Testis (tissue), 5 donors: Measurements from ENCODE around the gene GYPB. TPM values are rescaled to one million over a fixed set of nuclear protein-coding genes. Genes with fewer than 3 reads are reported as not detected.
"Not testable (repeated sequence)": the region's sequence is repeated elsewhere in the genome, so short reads cannot be mapped to it uniquely, and the experiment has no call there.

Source experiments
- DNase-seq: peaks from one replicate; pipeline ENCODE4 v3.0.0-alpha.2; 2019
- H3K27ac ChIP-seq, 2 donors: fragments of 200-600 bp; sonication (generic); one replicate each; pipeline ENCODE4 v1.5.1; 2019
- H3K27me3 ChIP-seq: fragments of 200-600 bp; sonication (generic); one replicate; pipeline ENCODE4 v1.5.1; 2019
- H3K36me3 ChIP-seq: fragments of 200-600 bp; sonication (generic); one replicate; pipeline ENCODE4 v1.5.1; 2017; ENCODE audit warnings: low read depth; ENCODE audit errors: missing control alignments
- H3K4me1 ChIP-seq: fragments of 200-600 bp; sonication (generic); one replicate; pipeline ENCODE4 v1.5.1; 2019
- H3K4me3 ChIP-seq, 2 donors: fragments of 200-600 bp; sonication (generic); one replicate each; pipeline ENCODE4 v1.5.1; 2017 to 2019
- H3K9me3 ChIP-seq: fragments of 200-600 bp; sonication (generic); one replicate; pipeline ENCODE4 v1.5.1; 2017
- POLR2A ChIP-seq: fragments of 450-650 bp; IDR thresholded peaks from one replicate; pipeline ENCODE4 v1.6.1; 2017; ENCODE audit warnings: antibody characterized with exemption, mild to moderate bottlenecking, moderate library complexity
- WGBS, 2 donors: methylation state at CpG; one replicate each; pipeline ENCODE4 v1.1.5; 2018; 5-methylcytosine and 5-hydroxymethylcytosine counted together
- intact Hi-C: fragments of 100-400 bp; cut with DNase I; formaldehyde crosslinking; loops from one replicate; pipeline ENCODE4 v1.15.1; 2023; ENCODE audit warnings: low total_unique reads
- long read RNA-seq, 2 donors: transcript quantifications; one replicate each; lab custom pipeline, GENCODE V29; 2026
- polyA plus RNA-seq: library from polyadenylated mRNA; stranded (reverse); fragments of 350-450 nt; fragmentation: Illumina TruSeq; extraction: RNeasy Lipid Tissue Mini Kit (QIAGEN cat#74804); gene quantifications from one replicate; pipeline ENCODE4 v1.2.3, GENCODE V29; 2014; ENCODE audit warnings: low read depth, low replicate concordance; ENCODE audit not compliant: insufficient read depth
- total RNA-seq, 2 donors: library from RNA; depleted of rRNA; stranded (reverse); fragments of >200 nt; gene quantifications; one replicate each; pipeline ENCODE4 v1.2.3, GENCODE V29; 2016
- TF ChIP-seq, protein P1 (sequence below), 3 experiments: fragments of 450-650 bp in 2 of 3; fragments of 200-600 bp in 1 of 3; sonication (generic) in 1 of 3; IDR thresholded peaks; one replicate each; pipeline ENCODE4 v1.5.1; 2016 to 2019; ENCODE audit warnings: antibody characterized with exemption in 3 of 3, mild to moderate bottlenecking in 2 of 3, moderate library complexity in 1 of 3

Gene GYPB
- not detected for total RNA-seq
- polyA plus RNA-seq: not detected
- long read RNA-seq, donor 1, partial matches to known transcripts: 0 of 1 reads
- long read RNA-seq, donor 1, other reads (novel, unspliced or antisense): 0 of 1 reads
- long read RNA-seq, donor 2, partial matches to known transcripts: 0 of 1 reads
- long read RNA-seq, donor 2, other reads (novel, unspliced or antisense): 0 of 1 reads

DNA sequence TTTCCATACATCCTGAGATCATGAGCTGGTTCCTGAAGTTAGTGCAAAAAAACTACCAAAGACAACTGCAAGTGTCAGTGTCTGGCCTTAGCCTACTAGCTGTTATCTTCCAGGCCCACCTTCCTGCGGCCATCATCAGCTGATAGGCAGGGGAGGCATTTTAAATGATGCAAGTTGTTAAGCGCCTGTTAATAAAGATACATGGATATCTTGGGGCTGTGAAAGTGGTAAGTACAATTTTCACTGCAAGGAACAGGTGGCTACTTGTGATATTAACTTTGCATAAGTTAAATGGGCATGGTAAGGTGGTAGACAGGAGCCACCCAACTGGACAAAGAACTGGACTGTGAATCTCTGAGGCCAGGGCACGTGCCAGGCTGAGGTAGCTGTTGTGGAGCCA, at the start of gene GYPB:
GYPB (minus strand) TSS at position 104 of the 400 bp plus-strand sequence; CDS start at position 11, 93 bp downstream.
- DNase-seq, intact Hi-C loops, H3K27me3 ChIP-seq, H3K27ac ChIP-seq, H3K4me1 ChIP-seq, H3K36me3 ChIP-seq, H3K4me3 ChIP-seq, H3K9me3 ChIP-seq: not testable (repeated sequence)
- 93 to 100% methylated on average over 2 to 3 of the region's 3 CpGs for WGBS, 2 donors

DNA sequence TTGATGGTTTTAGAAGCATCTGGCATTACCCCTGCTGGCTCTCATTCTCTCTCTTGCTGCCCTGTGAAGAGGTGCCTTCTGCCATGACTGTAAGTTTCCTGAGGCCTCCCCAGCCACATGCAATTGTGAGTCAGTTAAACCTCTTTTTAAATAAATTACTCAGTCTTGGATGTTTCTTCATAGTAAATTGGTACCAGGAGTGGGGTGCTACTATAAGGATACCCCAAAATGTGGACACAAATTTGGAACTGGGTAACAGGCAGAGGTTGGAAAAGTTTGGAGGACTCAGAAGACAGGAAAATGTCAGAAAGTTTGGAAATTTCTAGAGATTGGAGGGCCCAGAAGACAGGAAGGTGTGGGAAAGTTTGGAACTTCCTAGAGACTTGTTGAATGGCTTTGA, 42.4 kb upstream of the GYPB start:
- H3K27ac ChIP-seq, DNase-seq, H3K4me3 ChIP-seq, H3K27me3 ChIP-seq, H3K4me1 ChIP-seq, H3K9me3 ChIP-seq, intact Hi-C loops, H3K36me3 ChIP-seq: not testable (repeated sequence)

DNA sequence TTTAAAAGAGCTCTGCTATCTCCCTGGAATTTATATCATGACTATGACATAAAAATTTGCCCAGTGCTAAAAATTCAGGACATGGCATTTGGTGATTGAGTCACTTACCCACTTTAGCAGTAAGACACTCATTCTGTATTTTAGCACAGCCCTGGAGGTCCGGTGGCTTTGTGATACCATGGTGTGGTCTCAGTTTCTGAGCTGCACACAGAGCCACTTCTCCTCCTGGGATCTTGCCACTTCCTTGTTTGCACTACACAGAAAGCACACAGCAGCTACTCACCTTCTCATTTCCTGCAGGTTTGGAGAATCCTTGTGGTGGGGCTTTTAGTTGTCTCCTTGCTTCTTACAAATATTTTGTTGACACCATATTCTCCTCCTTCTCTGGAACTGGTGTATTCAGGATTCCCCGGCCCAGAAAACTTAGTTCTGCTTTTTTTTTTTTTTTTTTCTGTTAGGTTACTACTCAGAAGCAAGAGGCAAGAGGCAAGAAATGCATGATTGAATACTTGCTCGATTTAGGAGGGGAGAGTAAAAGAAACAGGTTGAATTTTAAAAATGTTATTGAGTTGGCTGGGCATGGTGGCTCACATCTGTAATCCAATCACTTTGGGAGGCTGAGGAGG, 41.2 kb upstream of the GYPB start:
- DNase-seq, H3K4me1 ChIP-seq, H3K27ac ChIP-seq, H3K36me3 ChIP-seq, intact Hi-C loops, H3K9me3 ChIP-seq, H3K27me3 ChIP-seq, H3K4me3 ChIP-seq: not testable (repeated sequence)
- 80 to 83% methylated on average over 3 of the region's 3 CpGs for WGBS, 2 donors

DNA sequence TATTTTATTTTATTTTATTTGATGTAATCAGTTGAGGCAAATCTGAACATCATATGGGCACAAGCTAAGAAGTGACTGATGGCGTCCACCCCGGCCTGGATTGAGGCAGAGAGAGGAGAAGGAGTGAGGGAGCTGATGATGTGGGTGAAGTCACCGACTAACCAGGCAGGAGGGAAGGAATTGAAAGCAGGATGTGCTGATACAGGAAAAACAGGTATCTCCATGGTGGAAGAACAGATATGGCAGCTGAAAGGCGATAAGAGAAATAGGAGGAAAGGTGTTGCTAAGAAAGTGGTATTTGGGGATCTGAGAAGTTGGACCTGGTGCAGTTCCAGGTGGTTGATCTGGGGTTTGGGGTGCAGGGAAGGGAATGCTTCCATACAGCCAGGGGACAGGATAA, 37.6 kb upstream of the GYPB start:
- Histone ChIP-seq H3K4me1 (no peaks in the 10 kb centered on the region), H3K4me3 (no peak overlapping the region), H3K36me3 (no peaks in the 10 kb centered on the region), H3K27me3 (no peaks in the 10 kb centered on the region), H3K27ac (no peak overlapping the region), H3K9me3 (no peaks in the 10 kb centered on the region)
- DNase-seq: no peak
- TF ChIP-seq, protein P1, sequence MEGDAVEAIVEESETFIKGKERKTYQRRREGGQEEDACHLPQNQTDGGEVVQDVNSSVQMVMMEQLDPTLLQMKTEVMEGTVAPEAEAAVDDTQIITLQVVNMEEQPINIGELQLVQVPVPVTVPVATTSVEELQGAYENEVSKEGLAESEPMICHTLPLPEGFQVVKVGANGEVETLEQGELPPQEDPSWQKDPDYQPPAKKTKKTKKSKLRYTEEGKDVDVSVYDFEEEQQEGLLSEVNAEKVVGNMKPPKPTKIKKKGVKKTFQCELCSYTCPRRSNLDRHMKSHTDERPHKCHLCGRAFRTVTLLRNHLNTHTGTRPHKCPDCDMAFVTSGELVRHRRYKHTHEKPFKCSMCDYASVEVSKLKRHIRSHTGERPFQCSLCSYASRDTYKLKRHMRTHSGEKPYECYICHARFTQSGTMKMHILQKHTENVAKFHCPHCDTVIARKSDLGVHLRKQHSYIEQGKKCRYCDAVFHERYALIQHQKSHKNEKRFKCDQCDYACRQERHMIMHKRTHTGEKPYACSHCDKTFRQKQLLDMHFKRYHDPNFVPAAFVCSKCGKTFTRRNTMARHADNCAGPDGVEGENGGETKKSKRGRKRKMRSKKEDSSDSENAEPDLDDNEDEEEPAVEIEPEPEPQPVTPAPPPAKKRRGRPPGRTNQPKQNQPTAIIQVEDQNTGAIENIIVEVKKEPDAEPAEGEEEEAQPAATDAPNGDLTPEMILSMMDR (IDR thresholded peaks at IDR 0.05): no peak
- TF ChIP-seq POLR2A: no peak
- intact Hi-C loops: no loop called here
- 95 to 97% methylated on average over 4 of the region's 4 CpGs for WGBS, 2 donors

DNA sequence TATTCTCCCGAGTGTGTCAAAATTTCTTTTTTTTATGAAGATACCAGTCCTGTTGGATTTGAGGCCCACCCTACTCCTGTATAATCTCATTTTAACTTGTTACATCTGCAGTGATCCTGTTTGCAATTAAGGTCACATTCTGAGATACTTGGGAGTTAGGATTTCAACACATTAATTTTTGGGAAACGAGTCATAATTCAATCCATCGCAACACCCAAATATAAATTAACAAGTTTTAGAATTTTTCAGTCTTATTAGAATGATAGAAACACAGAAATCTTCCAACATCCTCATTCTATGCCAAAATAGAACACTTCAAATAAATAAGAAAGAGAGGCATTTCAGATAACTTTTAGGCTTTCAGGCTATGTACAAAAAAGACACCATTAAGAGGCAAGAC, 36.2 kb upstream of the GYPB start:
- H3K36me3 ChIP-seq, H3K4me3 ChIP-seq, DNase-seq, H3K4me1 ChIP-seq, intact Hi-C loops, H3K9me3 ChIP-seq, H3K27me3 ChIP-seq, H3K27ac ChIP-seq: not testable (repeated sequence)
- WGBS, 2 donors: 84 to 93% methylated on average over 3 of the region's 3 CpGs

DNA sequence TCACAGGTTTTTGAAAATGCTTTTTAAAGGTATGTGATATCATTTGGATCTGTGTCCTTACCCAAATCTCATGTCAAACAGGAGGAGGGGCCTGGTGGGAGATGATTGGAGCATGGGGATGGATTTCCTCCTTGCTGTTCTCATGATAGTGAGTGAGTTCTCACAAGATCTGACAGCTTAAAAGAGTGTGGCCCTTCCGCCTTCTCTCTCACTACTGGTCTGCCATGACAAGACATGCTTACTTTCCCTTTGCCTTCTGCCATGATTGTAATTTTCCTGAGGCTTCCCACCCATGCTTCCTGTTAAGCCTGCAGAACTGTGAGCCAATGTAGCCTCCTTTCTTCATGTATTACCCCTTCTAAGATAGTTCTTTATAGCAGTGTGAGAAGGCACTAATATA, 32.3 kb upstream of the GYPB start:
- WGBS, 2 donors: 95 to 96% methylated on average over 1 of the region's 1 CpG
- intact Hi-C loops, H3K36me3 ChIP-seq: not testable (repeated sequence)

DNA sequence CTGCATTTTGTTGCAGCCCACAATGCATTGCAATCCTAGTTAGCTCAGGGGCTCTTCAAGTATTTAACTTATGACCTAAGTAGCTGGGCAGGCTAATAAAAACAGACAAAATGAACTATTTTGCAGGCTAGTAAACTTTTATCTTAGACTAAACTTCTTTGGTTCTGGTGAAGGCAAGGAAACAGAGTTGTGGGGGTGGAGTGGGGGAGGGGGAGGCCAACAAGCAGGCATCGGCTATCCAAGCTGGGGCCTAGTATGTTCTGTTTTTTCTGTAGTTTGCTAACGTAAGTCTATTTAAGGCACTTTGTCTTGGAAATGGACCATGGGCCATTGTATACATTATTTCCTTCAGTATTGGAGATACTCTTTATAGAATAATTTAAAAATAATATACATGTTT, 31.5 kb upstream of the GYPB start:
- H3K4me3 ChIP-seq, H3K27me3 ChIP-seq, intact Hi-C loops, H3K9me3 ChIP-seq, H3K27ac ChIP-seq, H3K36me3 ChIP-seq, H3K4me1 ChIP-seq, DNase-seq: not testable (repeated sequence)
- WGBS, 2 donors: 78 to 89% methylated on average over 2 of the region's 2 CpGs

More for the DNA sequence above, 32.3 kb upstream of the GYPB start:
- H3K27ac ChIP-seq, DNase-seq, H3K9me3 ChIP-seq, H3K27me3 ChIP-seq, H3K4me1 ChIP-seq, H3K4me3 ChIP-seq: not testable (repeated sequence)

DNA sequence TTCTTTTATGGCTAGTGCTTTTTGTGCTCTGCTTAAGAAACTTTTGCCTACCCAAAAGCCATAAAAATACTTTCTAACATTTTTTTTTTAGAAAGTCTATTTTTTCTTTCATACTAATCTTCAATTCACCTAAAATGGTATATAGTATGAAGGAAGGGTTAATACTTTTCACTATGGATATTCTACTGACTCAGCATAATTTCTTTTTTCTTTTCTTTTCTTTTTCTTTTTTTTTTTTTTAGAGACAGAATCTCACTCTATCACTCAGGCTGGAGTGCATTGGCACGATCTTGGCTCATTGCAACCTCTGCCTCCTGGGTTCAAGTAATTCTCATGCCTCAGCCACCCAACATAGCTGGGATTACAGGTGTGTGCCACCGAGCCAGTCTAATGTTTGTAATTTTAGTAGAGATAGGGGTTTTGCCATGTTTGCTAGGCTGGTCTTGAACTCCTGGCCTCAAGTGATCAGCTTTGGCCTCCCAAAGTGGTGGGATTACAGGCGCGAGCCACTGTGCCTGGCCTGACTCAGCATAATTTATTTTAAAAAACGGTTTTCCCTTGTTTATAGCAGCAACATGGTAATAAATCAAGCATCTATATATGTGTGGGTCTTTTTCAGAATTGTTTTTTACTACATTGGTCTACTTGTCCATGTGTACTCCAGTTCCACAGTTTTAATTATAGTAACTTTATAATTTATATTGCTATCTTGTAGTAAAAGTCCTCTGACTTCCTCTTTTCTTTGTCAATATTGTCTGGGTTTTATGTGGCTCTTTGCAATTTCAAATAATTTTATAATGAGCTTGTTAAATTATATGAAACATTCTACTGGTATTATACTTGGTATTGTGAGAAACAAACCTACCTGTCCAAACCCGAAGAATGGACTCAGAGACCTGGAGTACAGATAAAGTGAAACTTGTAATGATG, 30.6 kb upstream of the GYPB start:
- intact Hi-C loops: not testable (repeated sequence)

DNA sequence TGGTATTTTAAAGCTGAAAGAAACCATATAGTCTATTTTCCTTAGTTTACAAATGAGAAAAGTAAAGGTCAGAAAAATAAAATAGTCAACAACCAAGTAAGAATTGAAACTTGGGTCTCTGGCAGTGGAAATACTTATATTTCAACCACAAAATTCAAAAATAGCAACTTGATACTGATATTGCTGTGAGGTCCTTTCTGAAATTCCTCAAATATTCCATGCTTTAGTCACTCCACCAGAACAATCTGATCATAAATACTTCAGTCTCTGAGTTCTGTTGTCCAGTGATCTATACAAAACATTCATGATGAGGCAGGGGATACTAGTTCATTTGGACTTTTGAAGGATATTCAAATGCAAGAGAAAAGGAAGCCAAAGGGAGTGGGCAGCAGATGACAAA, 25.8 kb upstream of the GYPB start:
- intact Hi-C loops, H3K36me3 ChIP-seq: not testable (repeated sequence)

More for the DNA sequence above, 30.6 kb upstream of the GYPB start:
- not testable (repeated sequence) for H3K9me3 ChIP-seq, H3K27me3 ChIP-seq, DNase-seq, H3K36me3 ChIP-seq, H3K4me1 ChIP-seq, H3K4me3 ChIP-seq, H3K27ac ChIP-seq
- 74 to 78% methylated on average over 6 of the region's 6 CpGs for WGBS, 2 donors

DNA sequence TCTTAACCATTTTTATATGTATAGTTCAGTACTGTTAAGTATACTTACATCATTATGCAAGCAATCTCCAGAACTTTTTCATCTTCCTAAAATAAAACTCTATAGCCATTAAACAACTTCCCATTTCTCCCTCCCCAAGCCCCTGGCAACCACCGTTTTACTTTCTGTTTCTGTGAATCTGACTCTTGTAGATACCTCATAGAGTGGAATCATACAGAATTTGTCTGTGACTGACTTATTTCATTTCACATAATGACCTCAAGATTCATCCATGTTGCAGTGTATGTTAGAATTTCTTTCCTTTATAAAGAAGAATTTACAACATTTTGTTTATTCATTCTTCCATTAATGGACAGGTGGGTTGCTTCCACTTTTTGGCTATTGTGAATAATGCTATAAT, 13.4 kb upstream of the GYPB start:
- DNase-seq, intact Hi-C loops, H3K4me1 ChIP-seq, H3K36me3 ChIP-seq, H3K9me3 ChIP-seq, H3K4me3 ChIP-seq, H3K27ac ChIP-seq, H3K27me3 ChIP-seq: not testable (repeated sequence)
- 63 to 72% methylated on average over 1 of the region's 1 CpG for WGBS, 2 donors

More for the DNA sequence above, 25.8 kb upstream of the GYPB start:
- not testable (repeated sequence) for H3K9me3 ChIP-seq, DNase-seq, H3K4me1 ChIP-seq, H3K4me3 ChIP-seq, H3K27ac ChIP-seq, H3K27me3 ChIP-seq

DNA sequence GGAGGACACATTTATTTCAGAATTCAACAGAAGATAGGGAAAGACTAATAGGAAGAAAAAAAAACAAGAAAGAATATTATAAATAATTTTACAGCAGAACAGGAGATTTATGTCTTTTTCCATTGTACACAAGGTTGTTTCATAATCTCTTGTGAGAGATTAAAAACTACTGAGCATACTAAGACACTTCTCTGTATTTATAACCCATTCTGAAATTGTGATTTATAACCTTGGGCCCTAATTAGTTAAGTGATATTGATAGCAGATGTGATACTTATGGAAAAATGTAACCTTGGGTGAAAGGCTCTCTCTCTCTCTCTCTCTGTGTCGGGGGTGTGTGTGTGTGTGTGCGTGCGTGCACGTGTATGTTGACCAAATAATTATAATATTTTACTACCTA, 12.7 kb upstream of the GYPB start:
- H3K4me1 ChIP-seq, H3K27ac ChIP-seq, H3K9me3 ChIP-seq, DNase-seq, H3K27me3 ChIP-seq, H3K36me3 ChIP-seq, intact Hi-C loops, H3K4me3 ChIP-seq: not testable (repeated sequence)
- 68% methylated on average over 4 of the region's 4 CpGs for WGBS, 2 donors
